Kasumi-1 (cell line): ENCODE data around the gene RHOT1.
"Not testable (repeated sequence)": the region's sequence is repeated elsewhere in the genome, so short reads cannot be mapped to it uniquely, and the experiment has no call there.

ENCODE experiments used
- DNase-seq, 2 experiments: peaks; one replicate each; lab custom pipeline; 2025; lab: John Stamatoyannopoulos, UW

The RHOT1 gene

DNA sequence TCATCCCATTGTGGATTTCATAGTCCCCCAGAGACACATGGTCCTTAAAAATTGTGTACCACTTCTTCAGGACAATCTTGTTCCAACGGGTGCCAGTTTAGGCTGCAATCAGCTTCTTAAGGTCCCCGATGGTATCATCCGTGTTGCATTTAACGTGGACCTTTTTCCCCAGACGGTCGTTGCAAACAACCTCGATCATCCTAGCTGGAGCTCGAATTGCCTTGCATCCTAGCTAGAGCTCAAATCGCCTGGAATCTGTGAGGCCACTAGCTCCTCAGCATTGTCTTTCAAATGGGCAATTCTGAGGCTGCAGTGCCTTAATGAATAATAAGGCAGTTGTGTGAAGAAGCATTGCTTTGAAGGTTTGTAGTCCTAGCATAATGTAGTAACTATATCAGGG is 85.6 kb downstream of the RHOT1 start:
- no peak for DNase-seq

GRCh38 chr17:32235588-32235987 is 93.3 kb downstream of the RHOT1 start:
- DNase-seq: no peak

- no peak for DNase-seq
These were observed 97.2 kb downstream of the RHOT1 start for GRCh38 chr17:32239456-32239855.

DNA sequence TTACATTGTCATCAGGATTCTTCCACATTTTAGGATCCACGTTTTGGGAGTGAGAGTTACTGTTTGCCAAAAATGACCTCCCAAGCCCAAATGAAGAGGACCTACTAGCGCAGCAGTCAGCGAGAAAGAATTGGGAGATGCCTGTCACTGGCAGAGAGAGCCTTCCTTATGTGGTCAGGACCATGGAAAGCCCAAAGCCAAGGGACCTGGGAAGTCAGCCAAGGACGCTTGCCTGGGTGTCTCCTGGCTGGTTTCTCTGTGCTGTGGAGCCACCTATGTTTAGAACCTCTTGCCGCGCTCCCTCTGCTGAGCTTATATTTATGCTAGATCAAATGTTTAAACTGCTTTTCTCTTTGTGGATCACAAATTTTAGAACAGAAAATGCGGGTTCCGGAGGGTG is 98.4 kb downstream of the RHOT1 start:
- peak in 1 of 2 experiments; percentile 22 for DNase-seq

DNA sequence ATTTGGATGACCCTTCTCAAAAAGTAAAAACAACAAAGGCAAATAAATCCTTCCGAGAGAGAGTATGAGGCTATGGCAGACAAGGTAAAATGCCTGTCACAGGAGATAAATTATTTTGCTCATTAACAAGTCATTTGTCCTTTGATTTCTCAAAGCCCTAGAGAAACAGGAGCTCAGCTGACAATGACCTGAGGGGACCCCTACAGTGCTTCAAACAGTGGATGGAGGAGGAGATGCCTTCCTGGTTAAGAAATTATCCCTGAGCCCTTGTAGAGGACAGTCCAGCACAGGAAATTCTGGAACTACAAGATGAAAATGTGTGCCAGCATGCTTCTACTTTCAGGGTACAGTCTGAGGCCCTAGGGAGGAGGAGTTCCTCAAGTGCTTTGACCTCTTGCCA is 99.3 kb downstream of the RHOT1 start:
- no peak for DNase-seq

DNA sequence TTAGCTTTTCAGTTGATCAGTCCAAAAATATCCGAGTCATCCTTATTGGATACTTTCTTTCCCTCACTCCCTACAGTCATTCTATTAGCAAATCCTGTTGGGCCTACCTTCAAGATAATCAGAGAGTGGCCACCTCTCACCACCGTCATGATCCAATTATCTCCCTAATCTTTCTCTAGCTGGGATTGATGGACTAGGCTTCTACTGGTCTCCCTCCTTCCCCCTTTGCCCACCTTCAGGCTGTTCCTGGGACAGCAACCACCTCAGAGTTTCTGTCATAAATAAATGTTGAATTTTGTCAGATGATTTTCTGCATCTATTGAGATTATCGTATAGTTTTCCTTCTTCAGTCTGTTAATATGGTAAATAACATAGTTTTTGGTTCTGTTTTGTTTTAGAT is 107.2 kb downstream of the RHOT1 start:
- no peak for DNase-seq

DNA sequence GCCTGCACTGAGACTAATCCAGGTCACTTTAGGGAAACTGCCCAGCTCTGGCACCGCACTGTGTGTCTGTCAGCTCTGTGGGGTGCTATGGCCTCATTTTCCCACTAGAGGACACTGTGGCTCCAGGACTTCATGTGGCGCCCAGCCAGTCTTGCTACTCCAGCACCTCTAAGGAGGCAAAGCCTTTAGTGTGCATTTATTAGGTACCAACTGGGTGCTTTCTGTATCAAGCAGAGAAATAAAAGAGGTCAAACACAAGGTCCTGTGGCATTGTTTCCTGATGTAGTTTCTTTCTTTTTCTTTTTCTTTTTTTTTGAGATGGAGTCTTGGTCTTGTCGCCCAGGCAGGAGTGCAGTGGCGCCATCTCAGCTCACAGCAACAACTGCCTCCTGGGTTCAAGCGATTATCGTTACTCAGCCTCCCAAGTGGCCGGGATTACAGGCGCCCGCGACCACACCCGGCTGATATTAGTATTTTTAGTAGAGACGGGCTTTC is 110.9 kb downstream of the RHOT1 start:
- DNase-seq: peak; percentile 81 to 86

- DNase-seq: no peak
These were observed 113.9 kb downstream of the RHOT1 start for GRCh38 chr17:32256012-32256700.

GRCh38 chr17:32256701-32257019 is 114.4 kb downstream of the RHOT1 start:
- no peak for DNase-seq

DNA sequence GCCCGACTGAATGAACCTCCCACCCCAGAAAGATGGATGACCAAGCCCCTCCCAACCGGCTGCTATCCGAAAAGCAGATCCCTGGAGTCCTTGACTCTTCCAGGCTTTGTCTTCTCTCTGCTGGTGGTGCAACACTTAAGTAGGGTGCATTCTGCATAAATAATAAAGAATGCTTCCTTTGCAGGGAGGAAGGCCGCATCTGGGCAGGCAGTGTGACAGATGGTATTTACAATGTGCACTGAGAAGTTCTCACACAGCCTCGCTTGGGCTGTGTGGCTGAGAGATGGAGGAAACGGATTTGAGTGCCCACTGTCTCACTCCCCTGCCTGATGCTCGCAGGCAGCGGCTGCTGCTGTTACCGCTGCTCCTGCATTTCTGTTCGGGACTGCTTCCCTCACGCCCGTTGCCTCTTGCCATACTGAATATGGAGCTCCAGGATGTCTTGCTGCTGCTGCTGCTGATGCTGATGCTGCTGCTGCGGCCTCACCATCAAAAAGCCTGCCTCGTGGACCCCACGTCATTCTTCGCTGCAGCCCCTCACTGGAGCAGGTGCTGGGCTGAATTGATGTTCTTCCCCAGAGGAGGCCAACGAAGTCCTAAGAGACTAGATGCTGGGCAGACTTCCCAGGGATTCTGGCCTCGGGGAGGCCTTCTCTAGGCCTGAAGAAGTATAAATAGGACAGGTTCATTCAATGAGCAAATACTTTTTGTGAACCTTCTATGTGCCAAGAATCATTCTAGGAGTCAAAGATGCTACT is 116.3 kb downstream of the RHOT1 start:
- no peak for DNase-seq

- no peak for DNase-seq
These were observed 117.3 kb downstream of the RHOT1 start for GRCh38 chr17:32259586-32259985.

DNA sequence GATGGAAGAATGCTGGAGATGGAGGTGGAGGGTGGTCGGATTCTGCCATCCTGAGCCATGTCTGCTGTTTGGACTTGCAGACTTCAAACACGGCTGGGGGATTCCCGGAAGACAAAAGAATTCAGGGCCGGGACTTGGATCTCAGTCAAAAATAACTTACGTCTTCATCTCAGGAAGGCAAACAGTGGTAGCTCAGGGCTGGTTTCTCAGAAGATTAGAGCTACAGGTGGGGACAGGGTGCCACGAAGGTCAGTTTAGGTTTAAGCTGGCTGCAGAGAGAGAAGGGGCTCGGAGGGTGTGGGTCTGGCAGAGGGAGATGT is 119.1 kb downstream of the RHOT1 start:
- DNase-seq: no peak

GRCh38 chr17:32261936-32262510 is 119.7 kb downstream of the RHOT1 start:
- DNase-seq: no peak

GRCh38 chr17:32263515-32263914 is 121.2 kb downstream of the RHOT1 start:
- not testable (repeated sequence) for DNase-seq

DNA sequence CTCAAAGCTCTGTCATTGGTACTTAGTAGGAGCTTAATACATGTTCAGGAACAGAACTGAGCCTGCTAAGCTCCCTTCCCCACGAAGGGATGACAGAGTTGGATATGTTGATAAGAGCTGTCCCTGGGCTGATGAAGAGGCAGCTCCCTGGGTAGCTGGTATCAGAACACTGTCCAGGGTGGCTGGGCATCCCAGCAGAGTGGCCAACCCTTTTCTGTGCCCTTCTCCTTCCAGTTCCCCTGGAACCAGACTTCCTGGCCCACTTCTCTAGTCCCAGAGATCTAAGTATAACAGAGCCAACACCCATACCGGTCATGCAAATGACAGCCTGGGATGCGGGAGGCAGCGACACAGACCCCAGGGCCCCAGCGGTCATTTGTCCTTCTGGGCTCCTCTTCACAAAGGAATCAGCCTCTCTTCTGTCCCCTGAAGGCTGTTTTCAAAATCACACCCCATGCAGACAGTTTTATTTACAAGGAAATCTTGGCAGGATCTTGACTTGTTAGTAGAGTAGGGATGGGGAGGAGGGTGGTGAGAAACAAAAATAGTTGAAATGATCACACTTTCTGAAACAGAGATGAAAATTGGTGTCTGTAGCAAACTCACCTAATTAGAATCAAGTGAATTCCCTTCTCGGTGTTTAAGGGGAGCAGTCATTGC is 122.0 kb downstream of the RHOT1 start:
- DNase-seq: no peak

DNA sequence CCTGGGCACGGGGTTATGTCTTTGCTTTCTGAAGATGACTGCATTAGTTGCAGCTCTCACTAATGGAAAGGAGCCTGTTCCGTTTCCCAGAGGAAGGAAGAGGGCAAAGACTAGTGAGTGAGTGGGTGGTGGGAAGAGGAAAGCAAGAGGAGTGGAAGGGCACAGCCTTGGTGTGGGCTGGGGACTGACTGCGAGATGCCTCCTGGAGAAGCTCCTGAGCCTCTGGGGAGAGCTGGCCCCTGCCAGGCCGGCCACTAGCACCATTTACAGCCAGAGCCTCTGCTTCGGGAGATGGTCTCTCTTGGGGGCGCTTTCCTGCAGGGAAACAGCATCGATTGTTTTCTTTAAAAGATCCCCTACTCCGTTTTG is 122.5 kb downstream of the RHOT1 start:
- DNase-seq: no peak

- DNase-seq: no peak
These were observed 123.1 kb downstream of the RHOT1 start, which contains the start of gene RHBDL3 for GRCh38 chr17:32265192-32265923. TSS of gene RHBDL3 (plus strand) at chr17:32265832. CDS start at chr17:32266190, 358 bp downstream.

DNA sequence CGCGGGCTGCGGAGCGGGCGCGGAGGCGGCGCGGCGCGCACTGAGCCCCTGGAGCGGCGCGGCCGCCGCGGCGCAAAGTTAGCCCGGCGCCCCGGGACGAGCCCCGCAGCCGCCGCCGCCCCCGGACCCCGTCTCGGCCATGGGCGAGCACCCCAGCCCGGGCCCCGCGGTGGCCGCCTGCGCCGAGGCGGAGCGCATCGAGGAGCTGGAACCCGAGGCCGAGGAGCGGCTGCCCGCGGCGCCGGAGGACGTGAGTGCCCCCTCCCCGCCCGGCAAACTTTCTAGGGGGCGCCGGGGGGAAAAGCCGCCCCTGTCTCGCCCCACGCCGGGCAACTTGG is 123.7 kb downstream of the RHOT1 start:
- no peak for DNase-seq

GRCh38 chr17:32266389-32267301 is 124.3 kb downstream of the RHOT1 start:
- peak in 1 of 2 experiments; percentile 16 for DNase-seq

- DNase-seq: no peak
These were observed 125.4 kb downstream of the RHOT1 start for GRCh38 chr17:32267690-32268205.

GRCh38 chr17:32268734-32269288 is 126.5 kb downstream of the RHOT1 start:
- no peak for DNase-seq
